Stimulated activated CD4-positive, alpha-beta T cell treated with anti-CD3 and anti-CD28 coated beads, TNF-alpha, amount 100 ng/mL, for 48 hours (primary cell): ENCODE measurements around the gene PDE10A.

Experiments used
- DNase-seq, 3 donors: peaks; one replicate each; pipeline ENCODE4 v3.0.0-alpha.2; 2020; ENCODE audit warnings: low read depth in 3 of 3

The PDE10A gene

DNA sequence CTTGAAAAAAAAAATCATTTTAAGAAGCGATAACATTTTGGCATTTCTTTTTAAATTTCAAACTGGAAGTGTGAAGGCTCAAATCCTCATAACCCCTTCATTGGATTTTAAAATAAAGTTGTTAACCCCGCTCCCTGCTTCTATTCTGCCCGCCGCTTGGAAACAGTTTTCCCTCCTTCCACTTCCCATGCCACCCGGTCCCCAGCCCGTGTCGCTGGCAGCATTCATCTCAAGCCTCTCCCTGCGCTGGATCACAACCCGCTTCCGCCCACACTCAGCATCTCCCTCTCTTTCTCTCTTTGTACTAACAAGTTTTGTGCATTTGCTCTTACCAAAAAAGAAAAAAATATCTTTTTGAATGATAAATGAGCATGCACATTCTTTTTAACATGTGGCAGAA lies 15.4 kb upstream of the PDE10A start:
- DNase-seq: no peak

DNA sequence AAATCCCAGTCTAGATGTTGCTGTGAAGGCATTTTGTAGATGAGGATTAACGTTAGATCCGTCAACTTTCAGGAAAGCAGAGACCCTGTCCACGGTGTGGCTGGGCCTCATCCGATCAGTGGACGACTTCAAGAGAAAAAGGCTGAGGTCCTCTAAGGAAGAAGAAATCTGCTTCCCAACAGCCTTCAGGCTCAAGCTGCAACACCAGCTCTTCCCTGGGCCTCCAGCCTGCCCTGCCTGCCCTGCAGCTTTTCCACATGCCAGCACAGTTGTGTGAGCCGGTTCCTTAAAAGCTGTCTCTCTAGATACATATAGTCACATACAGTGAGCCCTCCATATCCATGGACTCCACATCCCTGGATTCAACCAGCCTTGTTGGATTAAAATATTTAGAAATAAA lies 14.1 kb upstream of the PDE10A start:
- no peak for DNase-seq

DNA sequence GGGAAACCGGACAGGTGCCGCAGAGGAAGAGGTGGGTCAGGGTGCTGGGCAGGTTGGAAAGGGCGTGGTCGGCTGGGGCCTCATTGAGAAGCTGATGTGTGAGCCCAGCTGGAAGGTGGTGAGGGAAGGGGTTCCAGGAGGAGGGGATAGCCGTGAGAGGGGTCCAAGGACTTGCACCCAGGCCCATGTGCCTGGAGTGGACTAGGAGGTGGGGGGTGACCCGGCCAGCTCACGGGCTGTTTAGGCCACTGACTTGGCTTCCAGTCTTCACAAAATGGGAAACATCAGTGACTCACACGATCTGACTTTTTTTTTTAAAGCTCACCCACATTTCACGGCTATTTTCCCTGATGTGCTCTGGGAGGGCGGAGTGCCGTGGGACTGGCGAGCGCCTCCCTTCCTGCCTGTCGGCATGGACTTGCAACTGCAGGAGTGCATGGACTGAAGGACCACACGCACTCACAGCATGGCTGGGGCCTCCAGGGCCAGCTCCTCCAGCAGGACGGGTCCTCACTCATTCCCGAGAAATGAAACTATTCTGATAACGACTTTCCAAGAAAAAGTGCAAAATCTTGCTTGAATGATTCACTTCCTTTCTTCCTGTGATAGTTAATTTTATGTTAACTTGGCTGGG lies 13.5 kb upstream of the PDE10A start:
- no peak for DNase-seq

DNA sequence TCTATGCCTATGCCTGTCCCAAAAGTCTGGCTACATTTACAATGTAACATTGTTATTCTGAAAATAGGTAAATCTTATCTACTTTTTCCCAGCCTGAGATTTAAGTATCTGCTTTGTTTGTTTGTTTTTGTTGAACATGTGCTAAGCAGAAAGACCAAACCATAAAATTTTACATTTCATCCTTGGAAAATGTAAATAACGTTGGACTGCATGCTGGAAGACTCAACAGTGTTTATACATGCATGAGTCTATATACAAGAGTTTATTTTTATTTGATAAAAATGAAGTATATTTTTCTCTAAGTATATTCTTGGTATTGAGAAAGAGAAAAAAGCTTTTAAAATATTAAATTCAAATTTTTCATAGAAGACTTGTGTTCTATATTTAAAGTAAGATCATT lies 12.1 kb upstream of the PDE10A start:
- no peak for DNase-seq

DNA sequence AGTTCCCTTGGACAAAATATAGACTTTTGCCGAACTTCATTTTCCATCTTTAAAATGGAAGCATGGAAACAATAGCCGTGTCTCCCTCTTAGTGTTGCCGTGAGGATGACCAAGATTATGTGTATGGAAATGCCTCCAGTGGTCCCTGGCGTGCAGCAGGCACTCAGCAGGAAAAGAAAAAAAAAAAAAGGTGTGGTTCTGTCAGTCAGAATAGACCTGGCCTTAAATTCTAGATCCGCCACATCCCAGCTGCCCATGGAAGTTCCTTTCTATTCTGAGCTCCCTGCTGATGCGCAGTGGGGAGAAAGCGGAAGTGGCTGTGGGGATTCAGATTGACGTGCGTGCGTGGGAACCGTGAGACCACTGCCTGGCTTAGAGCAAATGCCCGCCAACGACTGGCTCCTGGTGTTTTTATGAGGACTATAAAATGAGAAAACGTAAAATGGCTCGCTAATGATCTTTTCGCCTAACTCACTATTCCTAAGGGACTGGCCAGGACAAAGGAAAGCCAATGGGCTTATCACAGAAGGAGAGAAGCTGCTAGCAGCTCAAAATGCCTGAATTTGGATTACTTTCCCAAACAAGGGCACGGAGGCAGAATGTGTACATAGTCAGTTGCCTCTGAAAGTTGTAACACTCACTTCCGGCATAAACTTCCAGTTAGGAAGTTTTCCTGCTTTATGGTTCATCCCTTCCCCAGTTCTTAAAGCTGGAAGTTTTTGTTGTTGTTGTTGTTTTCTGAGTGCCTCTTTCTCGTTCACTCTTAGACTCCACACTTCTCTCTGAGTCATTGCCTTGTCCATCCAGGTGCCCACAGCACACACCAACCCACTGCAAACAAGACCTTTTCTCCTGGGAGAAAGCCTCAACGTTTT lies 11.4 kb upstream of the PDE10A start:
- DNase-seq: no peak

DNA sequence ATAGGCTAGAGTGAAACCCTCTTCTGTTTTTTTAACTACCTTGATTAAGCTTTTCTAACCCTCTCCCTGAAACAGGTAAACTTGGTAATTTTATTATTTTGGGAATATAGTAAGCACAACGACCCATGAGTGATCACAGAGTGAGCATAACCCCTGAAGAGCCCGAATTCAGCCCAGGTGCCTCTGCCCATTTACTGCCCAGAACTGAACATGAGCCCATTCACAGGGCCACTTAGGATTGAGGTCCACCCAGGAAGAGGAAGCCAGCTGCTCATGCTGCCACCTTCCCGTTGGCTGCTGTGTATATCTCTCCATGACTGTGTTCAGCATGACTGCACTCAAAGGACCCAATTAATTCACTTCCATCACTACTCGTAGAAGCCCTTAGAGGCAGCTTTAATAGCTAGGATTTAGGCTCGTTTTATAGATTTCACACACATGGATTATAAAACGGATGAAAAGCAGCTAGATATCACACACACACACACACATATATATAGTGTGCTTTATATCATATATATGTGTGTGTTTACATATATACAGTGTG lies 8.3 kb upstream of the PDE10A start:
- DNase-seq: no peak

DNA sequence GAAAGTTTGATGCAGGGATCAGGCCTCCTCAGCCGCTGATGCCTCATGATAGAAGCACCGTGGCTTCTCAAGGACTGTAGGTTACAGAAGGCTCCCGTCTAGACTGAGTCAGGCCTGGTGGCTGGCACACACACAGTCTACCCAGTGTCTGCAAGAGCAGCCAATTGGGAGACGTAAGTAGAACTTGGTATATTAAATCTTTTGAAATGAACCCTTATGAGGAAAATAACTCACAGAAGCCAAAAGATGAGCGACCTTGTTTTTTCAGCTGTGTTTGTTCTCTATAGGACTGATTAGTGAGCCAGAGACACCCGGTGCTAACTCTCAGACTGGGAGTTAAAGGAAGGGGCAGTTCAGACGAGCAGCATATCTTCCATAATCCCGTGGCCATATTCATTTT lies 5.9 kb upstream of the PDE10A start:
- DNase-seq: no peak

DNA sequence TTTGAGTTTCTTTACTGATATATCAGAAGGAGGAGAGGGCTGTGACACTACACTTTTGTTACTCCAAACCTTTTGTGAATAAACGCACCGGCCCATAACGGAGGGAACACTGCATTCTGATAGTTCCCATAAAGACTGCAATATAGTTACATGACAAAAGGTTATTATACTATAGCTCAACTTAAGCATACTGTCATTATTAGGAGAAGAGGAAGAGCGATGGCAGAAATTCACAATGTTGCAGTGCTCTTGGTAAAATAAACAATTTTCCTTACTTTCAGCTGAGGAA lies 2.3 kb upstream of the PDE10A start:
- no peak for DNase-seq

DNA sequence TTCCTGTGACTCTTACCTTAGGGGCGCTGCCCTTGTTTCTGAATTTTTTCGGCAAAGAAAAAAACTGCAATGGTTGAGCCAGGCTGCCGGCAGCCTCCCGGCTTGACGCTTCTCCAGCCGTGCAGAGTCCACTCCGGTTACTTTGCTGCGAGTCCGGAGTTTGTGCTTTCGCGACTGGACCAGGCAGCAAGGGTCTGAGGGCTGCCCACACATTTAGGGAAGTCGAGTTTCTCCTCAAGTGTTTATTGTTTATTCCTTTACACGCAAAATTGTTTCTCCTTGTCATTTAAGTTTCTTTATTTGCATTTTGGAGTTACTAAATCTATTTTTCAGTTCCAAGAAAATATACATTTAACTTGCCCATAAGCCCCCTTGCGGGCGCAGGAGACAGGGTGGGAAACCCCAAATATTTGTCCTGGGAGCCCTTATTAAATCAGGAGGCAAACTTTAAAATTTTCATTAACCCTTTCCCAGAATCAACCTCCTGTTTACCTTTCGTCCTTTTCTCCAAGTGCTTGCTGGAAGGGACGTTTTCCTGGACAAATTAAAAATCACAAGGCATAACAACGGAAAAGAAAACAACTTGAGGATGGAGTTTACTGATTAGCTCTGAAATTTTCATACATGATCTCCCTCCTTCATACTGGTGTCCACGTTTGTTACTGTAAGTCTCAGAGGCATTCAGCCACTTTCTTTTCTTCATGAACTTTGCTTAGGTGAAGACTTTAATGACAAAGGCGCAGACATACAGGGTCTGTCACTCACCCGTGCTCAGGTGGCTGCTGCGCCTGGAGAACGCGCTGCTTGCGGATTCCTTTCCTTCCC lies 1.7 kb upstream of the PDE10A start:
- DNase-seq: no peak

DNA sequence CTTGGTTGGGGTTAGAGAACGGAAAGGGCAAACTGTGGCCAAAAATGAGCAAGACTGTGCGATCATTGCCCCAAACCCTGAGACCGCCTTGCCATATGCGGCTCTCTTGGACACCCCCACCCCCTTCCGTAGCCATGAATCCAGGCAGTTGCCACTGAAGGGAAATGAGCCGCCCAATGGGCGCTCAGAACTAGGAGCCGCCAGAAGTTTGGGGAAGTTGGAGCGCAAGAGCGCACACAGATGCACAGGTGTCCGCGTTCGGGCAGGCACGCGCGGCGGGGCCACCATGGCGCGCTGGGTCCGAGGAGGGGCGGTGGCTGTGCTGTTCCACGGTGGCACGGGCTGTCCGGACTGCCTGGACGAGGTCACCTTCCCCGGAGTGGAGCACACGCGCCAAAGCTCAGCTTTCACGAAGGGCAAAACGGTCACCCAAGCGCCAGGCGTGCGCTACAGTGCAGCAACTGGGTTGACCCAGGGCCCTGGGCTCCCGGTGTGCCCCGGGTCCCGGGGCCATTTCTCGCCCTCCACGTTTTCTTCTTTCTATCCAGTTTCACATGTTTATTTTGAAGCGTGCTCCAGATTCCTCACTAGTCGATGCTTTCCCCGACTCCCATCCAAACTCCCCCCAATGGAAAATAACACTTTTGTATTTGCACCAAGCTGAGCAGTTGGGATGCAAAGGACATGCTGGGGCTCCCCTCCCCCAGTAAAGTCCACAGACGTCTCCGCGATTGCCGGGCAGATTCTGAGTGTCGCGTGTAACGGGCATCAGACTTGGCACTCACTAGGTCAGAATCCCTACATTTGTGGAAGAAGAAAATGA lies 906 bp upstream of the PDE10A start:
- DNase-seq: no peak

DNA sequence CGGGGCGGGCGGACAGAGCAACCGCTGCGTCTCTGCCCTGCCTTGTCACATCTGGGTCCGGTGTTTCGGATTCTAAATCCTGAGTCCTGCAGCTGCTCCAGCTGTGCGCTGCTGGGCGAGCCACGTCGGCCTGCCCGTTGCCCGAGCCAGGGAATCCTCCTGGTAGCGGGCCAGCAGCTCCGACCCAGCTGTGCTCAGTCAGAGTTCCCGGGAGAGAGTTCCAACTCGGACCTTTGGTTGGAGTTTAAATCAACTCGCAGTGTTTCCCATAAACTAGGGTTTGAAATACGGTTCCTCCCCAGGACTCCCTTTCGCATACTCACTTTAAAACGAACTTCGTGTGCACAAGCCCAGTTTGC lies 315 bp upstream of the PDE10A start:
- DNase-seq: no peak

DNA sequence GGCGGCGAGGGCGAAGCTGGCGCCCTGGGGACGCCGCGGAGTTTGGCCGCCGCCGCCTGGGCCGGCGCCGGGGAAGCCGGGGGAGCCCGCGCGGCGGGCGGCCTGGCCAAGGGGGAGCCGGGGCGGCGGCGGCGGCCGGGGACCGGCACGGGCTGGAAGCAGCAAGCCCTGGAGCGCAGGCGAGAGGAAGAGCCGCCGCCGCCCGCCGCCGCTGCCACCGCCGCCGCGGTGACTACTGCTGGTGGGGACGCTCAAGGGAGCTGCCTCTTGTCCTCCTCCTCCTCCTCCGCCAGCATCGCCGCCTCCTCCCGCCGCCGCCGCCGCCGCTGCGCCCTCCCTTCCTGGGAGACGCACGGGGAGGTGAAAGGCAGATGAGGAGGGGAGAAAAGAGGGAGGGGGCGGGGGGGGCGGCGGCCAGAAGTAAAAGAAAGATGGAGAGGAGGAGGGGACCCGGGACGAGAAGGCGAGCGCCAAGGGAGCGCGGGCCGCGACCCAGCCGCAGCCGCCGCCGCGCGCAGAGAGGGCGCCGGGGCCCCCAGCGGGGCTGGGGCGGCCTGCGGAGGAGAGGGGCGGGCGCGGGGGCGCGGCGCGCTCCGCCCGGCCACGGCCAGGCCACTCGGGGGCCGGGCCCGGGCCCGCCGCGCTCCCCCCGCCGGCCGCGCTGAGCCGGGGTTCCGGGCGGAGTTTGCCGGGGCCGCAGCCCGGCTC lies 846 bp downstream of the PDE10A start:
- no peak for DNase-seq

DNA sequence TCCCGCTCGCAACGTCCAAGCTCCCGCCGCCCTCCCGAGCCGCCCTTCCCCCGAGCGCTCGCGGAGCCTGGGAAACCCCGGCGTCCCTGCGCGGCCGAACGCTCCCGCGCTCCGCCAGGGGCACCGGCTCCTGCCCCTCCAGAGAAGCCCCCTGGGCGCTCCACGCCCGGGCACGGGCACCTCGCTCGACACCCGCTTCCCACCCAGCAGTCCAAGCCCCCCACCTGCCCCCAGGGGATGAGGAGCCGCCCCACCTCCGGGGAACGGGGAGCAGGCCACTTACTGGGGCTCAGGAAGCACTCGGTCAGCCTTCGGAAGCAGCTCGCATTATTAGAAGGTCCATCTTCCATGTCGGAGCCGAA lies 1.4 kb downstream of the PDE10A start:
- DNase-seq: no peak

DNA sequence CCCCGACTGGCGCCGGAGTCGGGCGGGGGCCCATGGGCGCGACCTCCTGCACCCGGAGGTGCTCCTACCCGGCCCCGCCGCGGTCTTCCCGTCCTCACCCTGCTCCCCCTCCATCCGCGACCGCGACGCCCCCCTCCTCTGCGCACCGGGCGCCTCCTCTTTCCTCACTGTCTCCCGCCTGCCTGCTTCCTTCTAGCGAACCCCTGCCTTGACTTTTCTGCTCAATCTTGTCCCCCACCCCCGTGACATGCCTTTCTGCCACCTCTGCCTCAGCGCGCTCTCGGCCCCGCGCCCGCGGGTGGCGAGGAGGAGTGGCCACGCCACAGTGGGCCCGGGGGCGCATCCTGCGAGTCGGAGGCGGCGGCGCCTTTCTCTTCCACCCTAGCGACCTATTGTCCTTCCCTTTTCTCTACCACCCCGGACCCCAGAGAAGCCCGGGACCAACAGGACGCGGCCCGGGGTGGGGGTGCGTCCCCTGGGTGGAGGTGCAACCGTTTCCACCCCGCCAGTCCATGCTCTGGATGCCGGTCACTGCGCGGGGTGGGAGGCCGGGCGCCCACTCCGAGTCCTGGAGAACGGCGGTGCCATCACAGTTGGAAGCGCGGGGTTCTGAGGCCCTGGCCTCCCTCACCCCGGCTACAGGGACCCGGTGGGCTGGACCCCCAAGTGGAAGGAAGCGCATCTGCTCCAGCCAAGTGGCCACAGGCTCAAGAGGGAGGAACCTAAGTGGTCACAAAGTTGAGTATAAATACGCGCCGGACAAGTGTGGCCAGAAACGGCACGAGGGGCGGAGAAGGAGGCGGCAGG lies 2.0 kb downstream of the PDE10A start:
- DNase-seq: no peak

DNA sequence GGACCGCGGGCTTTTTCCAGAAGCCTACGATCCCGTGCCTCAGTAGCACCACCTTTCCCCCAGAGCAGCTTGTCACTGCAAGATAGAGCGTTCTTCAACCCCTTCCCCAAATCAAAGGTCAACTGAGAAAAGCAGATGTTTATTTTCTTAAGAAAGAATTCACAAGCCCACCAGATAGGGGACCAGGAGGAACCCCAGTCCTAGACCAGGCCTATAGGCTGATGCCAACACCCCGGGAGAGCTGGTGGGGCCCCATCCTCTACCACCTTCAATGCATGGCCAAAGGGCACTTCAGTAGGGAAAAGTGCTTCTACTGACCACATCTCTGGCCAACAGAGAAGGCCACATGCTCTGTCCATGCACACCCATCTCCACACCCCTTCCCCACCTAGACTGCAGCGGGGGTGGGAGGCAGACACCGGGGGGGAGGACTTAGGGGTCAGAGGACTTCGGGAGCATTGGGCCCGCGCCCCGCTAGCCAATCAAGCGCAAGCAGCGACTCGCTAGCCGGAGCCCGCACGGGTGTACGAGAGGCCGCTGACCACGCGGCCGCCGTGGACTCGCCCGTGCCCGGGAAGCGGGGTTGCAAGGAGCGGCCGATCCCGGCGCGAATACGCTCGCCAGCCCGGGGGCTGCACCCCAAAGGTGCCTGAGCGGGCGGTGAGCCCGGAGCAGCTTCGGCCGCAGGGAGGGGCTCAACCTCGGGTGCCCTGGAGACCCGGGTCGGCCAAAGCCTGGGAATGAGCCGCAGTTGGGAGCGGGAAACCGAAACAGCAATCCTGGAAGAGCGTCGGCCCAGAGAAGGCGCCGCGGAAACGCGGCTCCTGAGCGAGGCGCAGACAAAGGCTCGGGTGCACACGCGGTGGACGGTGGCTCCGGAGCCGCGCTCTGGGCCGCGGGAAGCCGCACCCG lies 2.8 kb downstream of the PDE10A start:
- DNase-seq: no peak

DNA sequence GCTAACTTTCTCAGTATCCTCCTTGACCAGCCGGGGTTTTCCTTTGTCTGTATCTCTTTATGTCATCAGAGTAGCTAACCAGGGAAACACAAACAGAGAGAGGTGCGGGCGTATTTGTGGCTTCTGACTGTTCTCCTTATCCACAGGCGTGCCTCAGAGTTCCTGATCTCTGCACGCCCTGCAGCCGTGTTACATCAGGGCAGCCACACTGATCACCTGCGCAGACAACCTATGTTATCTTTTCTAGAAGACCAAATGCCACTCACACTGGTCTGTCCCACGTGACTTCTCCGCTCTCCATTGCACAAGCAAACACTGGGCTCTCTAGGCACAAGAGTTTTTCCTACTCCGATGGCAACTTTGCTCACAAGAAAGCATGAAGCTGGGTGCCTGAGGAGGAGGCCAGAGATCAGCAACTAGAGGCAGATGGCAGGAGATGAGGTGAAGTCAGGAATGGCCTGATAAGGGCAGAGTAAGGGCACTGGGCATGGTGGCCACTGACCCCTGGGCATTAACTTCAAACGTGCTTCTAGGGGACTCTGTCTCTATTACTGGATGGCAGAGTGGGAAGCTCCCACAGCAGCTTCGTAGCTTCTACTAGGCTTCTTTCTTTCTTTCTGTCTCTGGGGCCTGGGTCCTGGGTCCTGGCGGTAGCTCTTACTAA lies 4.5 kb downstream of the PDE10A start:
- no peak for DNase-seq

DNA sequence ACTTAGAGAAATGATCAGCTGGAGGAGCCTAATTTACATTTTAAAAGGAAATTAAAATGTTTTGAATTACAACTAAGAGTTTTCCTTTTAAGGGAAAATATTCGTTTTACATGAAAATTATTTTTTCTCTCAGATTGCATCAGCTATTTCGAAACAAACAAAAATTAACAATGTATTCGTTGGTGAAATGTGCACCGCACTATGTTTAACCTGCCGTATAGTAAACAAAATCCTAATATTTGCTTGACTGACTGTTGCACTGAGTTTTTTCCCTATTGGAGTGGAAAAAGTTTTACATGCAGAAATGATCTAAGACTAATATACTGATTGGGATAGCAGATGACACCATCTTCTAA lies 5.7 kb downstream of the PDE10A start:
- DNase-seq: no peak

DNA sequence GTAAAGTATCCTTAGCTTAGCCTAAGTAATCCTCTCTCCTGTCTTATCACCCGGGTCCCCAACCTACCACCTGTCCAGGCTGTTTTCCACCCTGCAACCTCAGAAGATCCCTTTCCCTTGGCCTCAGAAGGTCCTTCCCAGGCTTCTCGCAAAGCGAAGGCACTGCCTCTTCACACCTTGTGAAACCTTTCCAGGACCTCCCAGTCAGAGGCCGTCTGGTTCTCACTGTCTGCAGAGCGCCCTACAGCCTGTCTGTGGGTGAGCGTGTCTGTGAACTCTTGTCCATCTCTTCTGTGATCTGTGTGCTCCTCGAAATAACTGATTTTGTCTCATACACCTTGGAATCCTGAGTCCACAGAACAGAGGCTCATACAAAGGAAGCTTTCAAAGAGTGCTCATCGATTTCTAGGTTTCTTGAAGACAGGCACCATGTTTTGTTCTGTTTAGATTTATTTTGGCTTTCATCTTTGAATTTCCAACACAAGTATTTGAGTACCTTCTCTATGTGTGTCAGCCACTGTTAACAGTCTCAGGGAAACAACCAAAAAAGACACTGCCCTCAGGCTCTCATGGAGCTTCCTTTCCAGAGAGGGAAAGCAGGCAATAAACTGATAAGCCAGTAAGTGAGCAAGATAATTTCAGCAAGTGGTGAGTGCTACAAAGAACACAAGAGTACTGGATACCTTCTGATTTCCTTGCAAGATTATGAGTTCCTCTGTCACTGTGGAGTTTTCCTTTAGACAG lies 6.3 kb downstream of the PDE10A start:
- no peak for DNase-seq
